SK-N-SH (cell line): ENCODE data around the gene BRMS1. TPM values are rescaled to one million over a fixed set of nuclear protein-coding genes. Genes with fewer than 3 reads are reported as not detected.

Experiments
- polyA plus RNA-seq, 3 experiments: library from polyadenylated mRNA; depleted of rRNA; stranded (reverse); fragments of >200 nt; gene quantifications; 2 replicates each; pipeline ENCODE4 v1.2.3, GENCODE V29; 2012
- small RNA-seq, 7 experiments: library from RNA; depleted of rRNA; stranded (forward); fragments of <200 nt; gene quantifications; one replicate each; pipeline ENCODE3, GENCODE V24; 2012

Gene BRMS1
- polyA plus RNA-seq, 1 of the 3 experiments (the other 2 are of a cell fraction): 70.0 TPM

Small RNAs within 50 kb of the gene (small RNA-seq; reads per million reads assigned to genes)
- gene RF00017 (0 reads per million in 7 experiments), gene RNU1-84P (0 to 2.5 (median 0) reads per million in 7 experiments)

Other genes with a start within 250 kb of the BRMS1 start
- gene KLC2, start 87.4 kb downstream of the BRMS1 start, polyA plus RNA-seq (2012; rRNA removed): 36.4 and 39.0 TPM in 2 replicates
- gene RAB1B, start 76.5 kb downstream of the BRMS1 start, polyA plus RNA-seq (2012; rRNA removed): 204 and 208 TPM in 2 replicates
- gene CNIH2, start 66.9 kb downstream of the BRMS1 start, polyA plus RNA-seq (2012; rRNA removed): 7.4 and 11.8 TPM in 2 replicates
- 115 and 123 TPM in 2 replicates for gene YIF1A, start 56.0 kb downstream of the BRMS1 start, polyA plus RNA-seq (2012; rRNA removed)
- 0.29 and 0.35 TPM in 2 replicates for gene TMEM151A, start 53.2 kb downstream of the BRMS1 start, polyA plus RNA-seq (2012; rRNA removed)
- 2.6 and 7.7 TPM in 2 replicates for gene CD248, start 28.1 kb downstream of the BRMS1 start, polyA plus RNA-seq (2012; rRNA removed)
- 13.0 and 16.9 TPM in 2 replicates for gene RIN1, start 8.7 kb downstream of the BRMS1 start, polyA plus RNA-seq (2012; rRNA removed)
- 26.4 TPM in 2 replicates for gene B4GAT1, start 2.5 kb upstream of the BRMS1 start, polyA plus RNA-seq (2012; rRNA removed)
- gene SLC29A2, start 26.7 kb upstream of the BRMS1 start, polyA plus RNA-seq (2012; rRNA removed): 3.2 and 3.7 TPM in 2 replicates
- gene NPAS4, start 75.9 kb upstream of the BRMS1 start, polyA plus RNA-seq (2012; rRNA removed): 0.03 and 0.08 TPM in 2 replicates
- gene MRPL11, start 93.7 kb upstream of the BRMS1 start, polyA plus RNA-seq (2012; rRNA removed): 33.9 and 45.6 TPM in 2 replicates
- 6.5 and 7.0 TPM in 2 replicates for gene PELI3, start 121.8 kb upstream of the BRMS1 start, polyA plus RNA-seq (2012; rRNA removed)
- 62.1 and 70.6 TPM in 2 replicates for gene DPP3, start 135.3 kb upstream of the BRMS1 start, polyA plus RNA-seq (2012; rRNA removed)
- 24.8 and 34.3 TPM in 2 replicates for gene BBS1, start 165.5 kb upstream of the BRMS1 start, polyA plus RNA-seq (2012; rRNA removed)
- gene ZDHHC24, start 200.9 kb upstream of the BRMS1 start, polyA plus RNA-seq (2012; rRNA removed): 12.6 and 13.1 TPM in 2 replicates
- gene ACTN3, start 201.8 kb upstream of the BRMS1 start, polyA plus RNA-seq (2012; rRNA removed): 0.02 and 0.03 TPM in 2 replicates
- gene CTSF, start 223.5 kb upstream of the BRMS1 start, polyA plus RNA-seq (2012; rRNA removed): 57.2 and 60.1 TPM in 2 replicates
- 0.06 and 0.21 TPM in 2 replicates for gene CCDC87, start 248.0 kb upstream of the BRMS1 start, polyA plus RNA-seq (2012; rRNA removed)
- 54.7 and 56.1 TPM in 2 replicates for gene CCS, start 248.1 kb upstream of the BRMS1 start, polyA plus RNA-seq (2012; rRNA removed)